ENCODE data around the gene ABCF2. TPM values are rescaled to one million over a fixed set of nuclear protein-coding genes. Genes with fewer than 3 reads are reported as not detected.

Gene ABCF2
- total RNA-seq, 1 donor from 2014 or later = 78.8 TPM

DNA sequence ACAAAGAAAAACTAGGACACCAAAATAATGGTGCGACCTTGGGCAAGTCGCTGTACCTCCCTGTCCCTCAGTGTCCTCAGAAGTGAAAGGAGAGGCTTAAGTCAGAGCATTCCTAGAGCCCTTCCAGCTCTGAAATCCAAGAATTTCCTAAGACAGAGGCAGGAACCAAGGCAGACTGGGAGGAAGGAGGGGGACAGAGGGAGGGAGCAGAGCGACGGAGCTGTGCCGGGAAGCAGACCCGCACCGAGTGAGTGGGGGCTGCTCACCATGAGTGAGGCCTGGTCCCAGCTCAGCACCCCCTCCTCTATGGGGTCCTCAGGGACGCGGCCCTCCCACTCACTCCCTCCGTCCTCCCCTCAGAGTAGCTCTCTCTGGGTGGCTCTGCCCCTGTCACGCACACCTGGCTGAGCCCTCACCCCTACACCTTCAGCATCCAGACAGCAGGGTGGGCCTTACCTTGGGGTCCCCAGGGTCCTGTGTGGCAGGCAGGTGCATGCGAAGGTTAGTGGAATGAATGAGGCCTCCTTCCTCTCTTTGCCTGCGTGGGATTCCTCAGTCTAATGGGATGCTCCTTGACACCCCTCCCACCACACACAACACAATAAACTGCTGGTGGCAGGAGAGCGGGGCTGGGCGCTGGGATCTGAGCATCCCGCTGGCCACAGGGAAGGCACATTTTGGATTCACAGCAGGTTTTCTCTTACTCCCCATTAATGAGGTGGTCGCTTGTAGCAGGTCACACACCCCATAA lies 26.1 kb upstream of the ABCF2 start:
- no peak for DNase-seq (ENCODE audit: low read depth, low spot score)

DNA sequence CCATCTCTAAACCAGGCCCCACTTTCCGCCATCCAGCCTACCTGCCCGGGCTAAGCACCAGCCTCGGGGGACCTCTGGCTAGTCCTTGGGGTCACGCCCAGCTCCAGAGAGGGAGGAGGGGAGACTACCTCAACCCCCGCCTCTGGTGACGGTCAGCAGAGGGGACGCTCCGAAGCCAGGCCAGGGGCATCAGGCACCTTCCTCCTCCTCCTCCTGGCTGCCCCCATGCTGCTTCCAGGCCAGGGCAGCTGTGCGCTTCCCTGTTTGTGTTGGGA lies 25.5 kb upstream of the ABCF2 start:
- no peak for DNase-seq (ENCODE audit: low read depth, low spot score)

DNA sequence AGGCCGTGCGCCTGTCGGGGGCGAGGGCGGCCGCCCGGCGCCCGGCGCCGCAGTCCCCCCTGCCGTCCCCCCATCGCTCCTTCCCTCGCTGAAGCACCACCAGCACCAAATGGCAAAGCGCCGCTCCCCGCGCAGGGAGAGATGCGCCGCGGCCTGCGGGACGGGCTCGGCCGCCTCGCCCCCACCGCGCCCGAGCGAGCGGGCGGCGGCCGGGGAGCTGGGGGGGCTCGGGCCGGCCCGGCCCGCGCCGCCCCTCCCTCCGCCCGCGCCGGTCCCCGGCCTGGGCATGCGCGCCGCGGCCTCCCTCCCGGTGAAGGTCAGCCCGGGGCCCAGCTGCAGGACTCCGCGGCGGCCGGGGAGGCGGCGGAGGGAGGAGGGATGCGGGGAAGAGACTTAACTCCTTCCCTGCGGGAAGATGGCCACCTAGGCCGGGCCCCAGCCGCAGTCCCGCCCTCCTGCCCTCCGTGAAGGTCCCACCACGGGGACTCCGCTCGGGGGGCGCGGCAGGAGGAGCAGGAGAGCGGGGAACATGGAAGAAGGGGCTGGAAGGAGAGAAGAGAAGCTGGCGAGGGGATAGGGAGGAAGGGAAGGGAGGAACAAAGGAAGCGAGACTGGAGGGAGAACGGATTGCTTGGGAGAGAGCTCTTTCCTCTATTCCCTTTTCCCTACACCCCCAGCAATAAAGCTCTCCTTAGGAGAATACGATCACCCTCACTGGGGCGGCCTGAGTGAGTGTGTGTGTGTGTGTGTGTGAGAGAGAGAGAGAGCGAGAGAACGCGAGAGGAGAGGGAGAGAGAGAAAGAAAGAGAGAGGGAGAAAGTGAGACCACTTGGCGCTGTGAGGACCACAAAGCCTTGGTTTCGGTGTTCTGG lies 24.9 kb upstream of the ABCF2 start:
- DNase-seq (ENCODE audit: low read depth, low spot score) = no peak

DNA sequence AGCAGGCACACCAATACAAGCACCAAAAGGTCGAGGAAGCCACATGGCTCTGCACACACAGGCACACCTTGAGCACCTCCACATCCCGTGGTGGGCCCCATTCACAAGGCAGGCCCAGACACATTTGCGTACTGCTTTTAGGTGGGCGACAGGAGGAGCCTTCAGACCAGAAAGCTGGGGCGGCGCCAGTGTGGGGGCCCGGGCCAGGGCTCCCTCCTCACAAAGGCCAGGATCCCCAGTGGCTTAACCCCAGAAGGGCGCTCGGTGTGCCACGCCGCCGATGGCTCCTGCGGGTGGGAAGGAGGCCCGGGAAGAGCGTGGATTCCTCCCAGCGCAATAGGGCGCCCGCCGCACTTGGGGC lies 24.3 kb upstream of the ABCF2 start:
- DNase-seq (ENCODE audit: low read depth, low spot score) = no peak

DNA sequence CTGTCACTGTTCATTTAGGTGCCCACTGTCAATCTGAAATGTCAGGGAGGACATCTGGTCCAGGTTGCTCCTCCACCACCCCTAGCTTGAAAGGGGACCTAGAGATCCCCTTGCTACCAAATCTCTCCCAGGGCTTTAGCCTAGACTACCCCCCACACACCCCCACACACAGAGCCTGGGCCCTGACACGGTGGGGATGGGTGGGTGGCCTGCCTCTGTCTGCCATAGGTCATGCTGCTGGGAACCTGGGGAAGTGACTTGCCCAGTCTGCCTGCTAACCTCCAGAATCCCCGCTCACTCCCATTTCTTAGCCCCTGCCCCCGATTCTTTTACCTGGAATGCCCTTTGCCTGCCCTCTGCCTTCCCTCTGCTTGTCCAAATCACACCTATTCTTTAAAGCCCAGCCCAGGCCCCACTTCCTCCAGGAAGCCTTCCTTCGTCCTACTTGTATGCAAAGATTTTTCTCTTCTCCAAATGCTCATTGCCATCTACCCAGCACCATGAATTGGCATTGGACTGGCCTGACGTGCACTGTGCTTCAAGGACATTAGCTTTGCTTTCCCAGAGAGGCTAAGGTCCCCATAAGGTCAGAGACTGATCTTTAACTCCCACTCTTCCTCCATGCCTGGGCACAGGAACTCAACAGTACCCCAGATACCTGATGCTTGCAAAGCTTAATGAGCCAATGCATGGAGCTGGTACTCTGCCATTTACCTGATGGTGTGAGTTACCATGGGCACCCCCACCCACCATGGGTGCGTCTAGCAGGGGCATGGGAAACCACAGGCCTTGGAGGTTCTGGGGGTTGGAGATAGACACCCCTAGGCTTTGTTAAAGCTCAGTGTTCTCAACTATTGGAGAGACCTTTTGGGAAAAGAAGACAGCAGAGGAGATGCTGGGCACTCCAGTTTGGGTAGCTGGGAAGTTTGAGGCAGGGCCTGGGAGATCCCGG lies 23.5 kb upstream of the ABCF2 start:
- no peak for DNase-seq (ENCODE audit: low read depth, low spot score)

DNA sequence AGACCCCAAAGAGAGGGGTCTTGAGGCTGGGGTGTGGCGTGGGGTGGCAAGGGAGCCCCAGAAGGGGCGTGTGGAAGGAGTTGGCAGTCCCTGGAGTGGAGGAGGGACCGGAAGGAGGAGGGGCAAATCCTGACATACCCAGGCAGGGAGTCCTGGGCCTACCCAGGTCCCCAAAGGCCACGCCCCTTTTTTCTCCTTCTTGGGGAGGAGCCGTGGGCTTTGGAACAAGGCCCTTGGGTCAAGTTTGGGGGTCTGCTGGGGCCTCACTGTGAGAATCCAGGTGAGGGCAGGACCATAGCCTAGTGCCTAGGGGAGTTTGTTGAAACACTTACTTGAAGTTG lies 22.7 kb upstream of the ABCF2 start:
- DNase-seq (ENCODE audit: low read depth, low spot score) = no peak

DNA sequence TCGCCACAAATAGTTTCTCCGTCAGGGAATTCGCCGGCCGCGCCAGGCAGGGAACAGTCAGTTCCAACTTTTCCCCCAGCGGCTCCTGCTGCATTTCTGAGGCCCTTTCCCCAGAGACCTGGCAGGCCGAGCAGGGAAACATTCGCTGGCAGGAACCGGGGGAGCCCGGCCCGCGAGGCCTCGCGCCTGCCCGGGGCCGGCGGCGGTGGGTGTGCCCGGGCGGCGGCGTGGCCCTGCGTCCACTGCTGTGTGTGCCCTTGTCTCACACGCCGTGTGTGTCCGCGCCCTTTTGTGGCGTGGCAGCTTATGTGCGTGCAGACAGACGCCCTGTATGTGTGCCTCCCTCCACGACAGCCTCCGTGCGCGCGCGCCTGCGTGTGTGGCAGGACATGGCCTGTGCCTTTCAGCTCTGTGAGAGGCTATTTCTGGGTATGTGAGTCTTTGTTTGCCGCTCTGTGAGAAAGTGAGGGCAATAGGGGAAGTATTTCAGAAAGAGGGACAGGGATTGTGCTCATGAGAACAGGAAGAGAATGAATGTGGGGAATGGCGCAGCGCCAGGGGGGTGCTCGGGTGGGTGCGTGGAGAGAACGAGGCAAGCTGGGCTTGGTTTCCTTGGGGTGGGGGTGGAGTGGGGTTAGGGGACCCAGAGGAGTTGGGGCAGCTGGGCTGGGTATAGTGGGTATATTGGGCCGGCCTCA lies 22.2 kb upstream of the ABCF2 start:
- DNase-seq (ENCODE audit: low read depth, low spot score) = no peak

DNA sequence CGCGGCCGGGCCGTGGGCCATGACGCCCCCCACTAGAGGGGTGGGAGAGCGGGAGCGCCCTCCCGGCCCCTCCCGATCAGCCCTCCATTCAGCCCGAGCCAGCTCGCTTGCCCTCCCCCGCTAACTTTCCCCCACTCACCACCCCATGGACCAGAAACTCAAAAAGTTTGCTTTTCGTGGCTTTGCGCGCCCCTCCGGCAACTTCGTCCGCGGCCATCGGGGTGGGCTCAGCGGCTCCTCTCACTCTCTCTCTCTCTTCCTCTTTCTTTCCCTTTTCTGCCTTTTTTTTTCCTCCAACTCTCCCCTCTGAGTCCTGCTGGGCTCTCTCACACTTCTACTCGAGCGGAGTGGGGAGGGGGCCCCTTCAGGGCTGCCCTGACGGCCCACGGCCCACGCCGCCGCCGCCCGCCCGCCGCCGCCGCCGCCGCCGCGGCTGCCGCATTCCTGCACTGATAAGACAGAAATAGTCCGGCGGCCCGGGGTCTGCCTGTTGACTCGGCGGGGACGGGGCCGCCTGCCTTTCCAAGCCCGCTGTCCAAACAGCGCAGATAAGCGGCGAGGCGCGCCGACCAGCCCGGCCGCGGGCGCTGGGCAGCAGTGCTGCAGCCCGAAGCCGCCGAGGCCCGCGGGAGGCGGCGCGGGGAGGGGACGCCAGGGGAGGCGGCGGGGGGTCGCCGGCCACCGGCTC lies 21.5 kb upstream of the ABCF2 start, which contains the start of gene SMARCD3:
TSS of gene SMARCD3 (minus strand) at position 349 of the 688 bp plus-strand sequence. CDS start at position 217, 132 bp downstream.
- no peak for DNase-seq (ENCODE audit: low read depth, low spot score)

DNA sequence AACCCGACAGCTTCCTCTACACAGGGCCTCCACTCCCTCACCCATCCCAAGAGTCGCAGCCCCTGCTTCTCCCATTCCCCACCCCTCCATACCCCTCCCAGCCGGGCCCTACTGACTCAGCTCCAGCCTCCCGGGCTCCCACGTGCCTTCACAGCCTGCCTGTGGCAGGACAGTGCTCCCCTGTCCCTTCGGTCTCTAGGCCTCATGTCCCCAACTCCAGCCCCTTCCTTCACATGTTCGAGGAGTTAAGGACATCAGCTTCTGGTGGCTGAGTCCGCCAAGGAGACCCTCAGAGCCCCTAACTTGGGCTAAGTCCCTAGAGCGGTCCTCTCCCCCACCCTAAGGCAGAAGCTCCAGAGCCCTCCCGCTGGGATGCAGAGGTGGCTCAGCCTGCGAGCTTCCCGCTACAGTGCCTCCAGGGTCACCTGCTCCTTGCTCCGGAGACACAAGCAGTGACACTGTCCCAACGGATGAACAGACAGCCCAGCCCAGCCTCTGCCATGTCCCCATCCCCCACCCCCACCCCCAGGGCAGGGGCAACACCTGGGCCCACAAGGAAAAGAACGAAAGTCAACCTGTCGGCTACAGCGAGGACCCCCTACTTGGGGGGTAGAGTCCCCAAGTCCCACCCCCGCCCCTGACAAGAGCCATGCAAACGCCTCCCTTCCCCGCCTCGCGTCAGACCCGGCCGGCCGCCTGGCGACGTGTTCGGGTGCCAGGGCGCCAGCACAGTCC lies 20.8 kb upstream of the ABCF2 start:
- DNase-seq (ENCODE audit: low read depth, low spot score) = no peak

DNA sequence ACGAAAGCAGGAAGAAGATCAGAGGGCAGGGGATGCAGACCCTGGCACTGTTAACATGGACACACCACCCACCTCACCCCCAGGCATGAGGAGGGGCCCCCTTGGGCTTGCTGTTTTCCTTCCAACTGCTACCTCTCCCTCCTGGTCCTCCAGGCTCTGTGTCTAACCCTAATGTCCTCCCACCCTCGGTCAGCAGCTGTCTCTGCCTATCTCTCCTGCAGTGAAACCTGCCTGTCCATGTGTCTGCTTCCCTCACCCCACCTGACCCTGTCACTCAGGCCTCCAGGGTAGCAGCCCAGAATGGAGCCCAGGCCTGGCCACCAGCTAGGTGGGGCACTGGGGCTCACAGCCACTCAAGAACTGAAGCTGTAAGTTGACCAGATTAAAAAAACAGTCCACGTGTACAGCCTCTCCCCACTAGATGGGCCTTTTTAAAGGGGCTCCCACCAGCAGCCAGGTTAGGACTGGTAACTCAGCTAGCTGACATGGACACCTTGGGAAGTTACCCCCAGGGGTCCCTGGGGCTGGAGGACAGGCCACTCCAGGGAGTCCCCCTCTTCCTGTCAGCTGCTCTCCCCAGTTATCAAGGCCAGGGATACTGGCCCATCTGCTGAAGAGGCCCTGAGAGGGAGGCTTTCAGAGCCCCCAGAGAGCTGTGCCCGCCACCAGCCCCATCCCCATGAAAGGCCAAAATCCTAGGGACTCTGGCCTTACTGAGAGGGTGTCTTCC lies 20.0 kb upstream of the ABCF2 start:
- DNase-seq (ENCODE audit: low read depth, low spot score) = no peak

DNA sequence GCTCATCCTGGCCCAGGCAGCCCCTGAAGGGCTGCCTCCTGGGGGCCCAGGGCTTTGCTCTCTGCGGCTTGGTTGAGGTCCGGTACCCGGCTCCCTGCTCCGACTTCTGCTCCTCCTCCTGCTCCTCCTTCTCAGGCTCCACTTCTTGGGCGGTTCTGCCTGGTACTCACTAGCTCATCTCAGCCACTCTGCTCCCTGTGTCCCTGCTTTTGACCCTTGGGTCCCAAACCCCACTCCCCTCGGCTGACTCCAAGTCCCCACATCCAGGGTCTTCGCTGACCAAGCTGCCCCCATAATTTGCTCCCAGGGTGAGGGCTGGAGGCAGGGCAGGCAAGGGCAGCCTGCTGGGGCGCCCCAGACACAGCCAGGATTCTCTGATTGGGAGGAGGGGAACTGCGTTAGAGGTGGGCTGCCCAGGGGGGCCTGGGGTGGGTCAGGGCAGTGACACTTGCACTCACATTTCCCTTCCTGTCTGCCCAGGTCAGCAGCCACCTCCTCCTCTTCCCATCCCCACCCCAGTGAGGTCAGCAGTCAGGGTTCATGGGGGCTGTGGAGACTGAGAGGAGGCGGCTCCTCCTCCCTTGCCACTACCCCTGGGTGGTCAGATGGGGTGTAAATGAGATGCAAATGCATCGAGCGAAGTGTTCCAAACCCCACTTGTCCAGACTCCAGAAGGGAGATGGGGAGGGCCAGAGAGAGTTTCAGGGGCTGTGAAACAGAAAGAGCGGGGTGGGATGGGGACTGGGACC lies 19.3 kb upstream of the ABCF2 start:
- DNase-seq (ENCODE audit: low read depth, low spot score) = no peak

DNA sequence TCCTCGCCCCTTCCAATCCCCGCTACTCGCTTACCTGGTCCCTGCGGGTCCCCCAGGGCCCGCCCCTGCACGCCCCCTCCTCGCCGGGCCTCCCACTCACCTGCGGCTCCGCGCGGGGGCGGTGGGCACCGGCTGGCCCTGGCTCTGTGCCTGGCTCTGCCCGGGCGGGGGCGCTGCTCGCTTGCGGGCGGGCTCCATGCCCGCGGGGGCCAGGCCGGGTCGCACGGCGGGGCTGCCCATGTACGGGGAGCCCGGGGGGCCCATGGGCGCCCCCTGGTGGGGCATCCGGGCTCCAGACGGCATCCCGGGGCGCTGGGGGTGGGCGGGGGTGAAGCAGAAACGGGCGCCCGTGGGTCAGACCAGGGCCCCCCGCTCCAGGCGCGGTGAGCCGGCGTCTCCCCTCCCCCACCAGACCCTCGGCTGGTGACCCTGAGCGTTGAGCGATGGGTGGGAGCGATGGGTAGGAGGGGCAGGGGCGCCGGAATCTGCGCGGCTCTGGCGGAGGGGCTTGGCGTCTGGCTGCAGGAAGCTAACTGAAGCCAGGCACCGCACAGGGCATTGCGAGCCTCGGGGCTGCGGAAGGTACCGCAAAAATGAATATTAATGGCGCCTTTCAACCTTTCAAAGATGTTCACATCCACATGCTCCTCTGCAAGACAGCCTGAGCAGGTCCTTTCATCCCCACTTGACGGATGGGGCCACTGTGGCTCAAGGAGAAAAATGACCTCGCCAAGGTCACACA lies 18.5 kb upstream of the ABCF2 start:
- DNase-seq (ENCODE audit: low read depth, low spot score) = no peak

DNA sequence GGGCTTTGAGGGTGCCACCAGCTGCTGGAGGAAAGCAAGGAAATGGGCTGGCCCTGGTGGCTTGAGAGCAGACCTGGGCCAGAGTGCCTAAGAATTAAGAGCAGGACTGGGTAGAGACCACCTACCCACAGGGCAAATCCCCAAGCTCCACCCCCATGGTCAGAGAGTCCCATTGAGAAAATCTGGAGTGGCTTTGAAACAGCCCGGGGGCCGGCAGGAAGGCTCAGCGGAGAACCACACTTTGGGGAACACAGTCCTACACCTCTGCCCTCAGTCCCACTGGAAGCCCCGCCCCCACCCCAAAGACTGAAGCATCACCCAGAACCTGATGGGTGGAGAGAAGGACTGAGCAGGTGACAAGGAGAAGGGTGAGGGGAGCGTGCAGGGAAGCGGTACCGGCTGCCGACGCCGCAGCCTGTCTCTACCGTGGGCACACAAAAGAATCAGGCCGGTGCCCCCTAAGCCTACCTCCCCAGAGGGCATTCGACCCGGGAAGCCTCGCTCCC lies 17.9 kb upstream of the ABCF2 start:
- no peak for DNase-seq (ENCODE audit: low read depth, low spot score)

DNA sequence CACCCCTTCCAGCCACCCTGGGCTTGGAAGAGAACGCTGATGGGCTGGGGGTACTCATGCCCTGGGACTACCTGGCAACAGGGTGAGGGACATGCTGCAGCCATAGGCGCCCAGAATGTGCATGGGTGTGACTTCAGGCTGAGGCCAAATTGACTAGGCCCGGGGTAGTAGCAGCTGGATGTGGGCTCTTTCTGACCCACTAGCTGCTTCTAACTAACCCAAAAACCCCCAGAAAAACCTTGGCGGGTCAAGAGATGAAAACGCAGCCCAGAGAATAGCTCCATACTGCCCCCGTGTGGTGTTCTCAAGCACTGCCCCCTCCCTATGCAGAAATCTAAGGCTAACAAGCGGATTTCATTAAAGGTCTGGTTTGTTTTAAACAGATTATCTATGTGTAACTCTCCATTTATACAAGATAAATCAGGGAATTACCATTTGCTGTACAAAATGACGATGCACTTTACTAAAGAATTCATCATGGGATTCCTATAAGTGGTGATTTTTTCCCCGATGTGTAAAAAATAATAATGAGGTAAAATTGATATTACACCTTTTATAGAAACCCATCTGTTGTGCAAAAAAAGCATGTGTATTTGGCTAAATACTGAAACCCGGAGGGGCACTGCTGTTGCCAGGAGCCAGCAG lies 17.3 kb upstream of the ABCF2 start:
- DNase-seq (ENCODE audit: low read depth, low spot score) = no peak

DNA sequence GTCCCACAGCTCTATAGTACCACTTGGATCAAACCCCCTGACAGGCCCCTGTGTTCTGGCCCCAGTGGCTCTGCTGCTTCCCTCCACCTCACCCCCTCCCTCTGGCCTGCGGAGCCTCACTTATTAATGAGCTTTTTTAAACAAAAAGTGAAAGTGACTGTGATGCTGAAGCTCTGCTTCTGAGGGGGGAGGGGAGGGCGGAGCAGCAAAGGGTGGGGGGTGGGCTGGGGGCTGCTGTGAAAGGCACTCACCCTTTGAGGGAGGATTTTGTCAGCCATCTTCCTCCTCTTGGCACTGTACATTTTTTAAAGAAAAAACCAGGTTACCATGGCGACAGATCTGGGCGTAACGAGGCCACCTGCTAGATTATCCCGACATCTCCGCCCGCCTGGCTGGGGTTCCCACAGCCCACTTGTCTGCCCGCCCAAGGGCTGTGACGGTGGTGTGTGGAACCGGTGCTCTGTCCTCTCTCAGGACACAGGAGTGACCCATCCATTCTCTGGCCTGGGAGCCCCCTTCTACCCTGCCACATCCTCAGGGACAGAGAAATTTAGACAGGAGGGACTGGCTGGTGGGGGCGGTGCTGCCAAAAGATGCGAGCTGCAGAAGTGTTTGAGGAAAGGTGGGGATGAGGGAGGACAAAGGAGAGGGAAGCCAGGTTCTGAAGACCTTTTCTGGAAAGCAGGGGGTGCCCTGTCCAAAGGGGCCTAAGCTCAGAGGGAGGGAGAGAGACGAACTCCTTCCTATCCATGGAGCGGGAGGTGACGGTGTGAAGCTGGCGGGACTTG lies 16.6 kb upstream of the ABCF2 start:
- DNase-seq (ENCODE audit: low read depth, low spot score) = no peak

DNA sequence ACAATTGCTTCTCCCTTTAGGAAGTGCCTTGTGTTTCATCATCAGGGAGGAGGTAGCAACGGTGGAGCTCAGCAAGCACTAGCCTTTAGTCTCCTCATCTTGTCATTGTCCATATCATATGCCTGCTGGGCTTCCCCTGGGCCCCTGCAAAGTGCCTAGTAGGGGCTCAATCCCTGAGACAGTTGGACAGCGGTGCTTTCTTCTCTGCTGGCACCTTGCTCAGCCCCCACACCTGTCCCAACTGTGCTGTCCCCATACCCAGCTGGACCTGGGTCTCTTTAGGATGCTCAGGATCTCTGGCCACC lies 16.0 kb upstream of the ABCF2 start:
- no peak for DNase-seq (ENCODE audit: low read depth, low spot score)
